ENCODE data around the gene PDGFD. TPM values are rescaled to one million over a fixed set of nuclear protein-coding genes. Genes with fewer than 3 reads are reported as not detected.

The PDGFD gene
- total and polyA plus RNA-seq, 4 experiments from 2014 or later, result 0.10 TPM; not detected in 3

- Histone ChIP-seq H3K4me1 (ENCODE audit: insufficient read depth, low read length) (no peaks in the 10 kb centered on the region), H3K9me3 (ENCODE audit: control insufficient read depth in 1 of 2, low read length in 2 of 2) (no peaks in the 10 kb centered on the region), H3K4me3 (ENCODE audit: low read length in 2 of 2) (no peak overlapping the region), H3K27me3 (ENCODE audit: insufficient read depth, low read length) (no peaks in the 10 kb centered on the region), H3K36me3 (ENCODE audit: insufficient read depth, low read length) (no peaks in the 10 kb centered on the region), H3K27ac (ENCODE audit: low read depth, low read length) (no peak overlapping the region)
- Mint-ChIP-seq H3K4me3 (no peak overlapping the region), H3K27me3 (peaks cover 3 to 4% of the 10 kb centered on the region in 2 donors), H3K36me3 (no peaks in the 10 kb centered on the region), H3K9me3 (peaks cover 0 to 5% (median 0%) of the 10 kb centered on the region in 8 donors), H3K4me1 (no peaks in the 10 kb centered on the region), H3K27ac (no peak overlapping the region)
- intact Hi-C loops (cut with micrococcal nuclease), result no loop called here
- POLR2A ChIA-PET (ENCODE audit: partially characterized antibody), result no interaction called here
- DNase-seq, result no peak
- CTCF ChIA-PET (ENCODE audit: partially characterized antibody), result no interaction called here
Measured at GRCh38 chr11:104093426-104094280, 70.3 kb downstream of the PDGFD start.

- Mint-ChIP-seq H3K27ac (no peak overlapping the region), H3K4me1 (no peaks in the 10 kb centered on the region), H3K4me3 (no peak overlapping the region), H3K36me3 (no peaks in the 10 kb centered on the region), H3K9me3 (peaks cover 0 to 3% (median 0%) of the 10 kb centered on the region in 8 donors), H3K27me3 (peaks cover 0 to 2% of the 10 kb centered on the region in 2 donors)
- H3K27ac ChIP-seq (ENCODE audit: low read depth, low read length), result no peak overlapping the region
- H3K4me3 ChIP-seq (ENCODE audit: low read length in 2 of 2), result no peak overlapping the region
- H3K9me3 ChIP-seq (ENCODE audit: control insufficient read depth in 1 of 2, low read length in 2 of 2), result no peaks in the 10 kb centered on the region
- intact Hi-C loops (cut with micrococcal nuclease), result no loop called here
- POLR2A ChIA-PET (ENCODE audit: partially characterized antibody), result no interaction called here
- no peaks in the 10 kb centered on the region for H3K4me1 ChIP-seq (ENCODE audit: insufficient read depth, low read length)
- DNase-seq, result no peak
- CTCF ChIA-PET (ENCODE audit: partially characterized antibody), result no interaction called here
- H3K27me3 ChIP-seq (ENCODE audit: insufficient read depth, low read length), result no peaks in the 10 kb centered on the region
- no peaks in the 10 kb centered on the region for H3K36me3 ChIP-seq (ENCODE audit: insufficient read depth, low read length)
Measured at GRCh38 chr11:104092744-104093143, 71.2 kb downstream of the PDGFD start.

- Mint-ChIP-seq H3K36me3 (no peaks in the 10 kb centered on the region), H3K4me1 (no peaks in the 10 kb centered on the region), H3K4me3 (no peak overlapping the region), H3K27me3 (peaks cover 0 to 2% of the 10 kb centered on the region in 2 donors), H3K27ac (no peak overlapping the region), H3K9me3 (peaks cover 0 to 2% (median 0%) of the 10 kb centered on the region in 8 donors)
- DNase-seq, result no peak
- ChIA-PET POLR2A (ENCODE audit: partially characterized antibody) (no interaction called here), CTCF (ENCODE audit: partially characterized antibody) (no interaction called here)
- H3K27me3 ChIP-seq (ENCODE audit: insufficient read depth, low read length), result no peaks in the 10 kb centered on the region
- no peak overlapping the region for H3K27ac ChIP-seq (ENCODE audit: low read depth, low read length)
- no peak overlapping the region for H3K4me3 ChIP-seq (ENCODE audit: low read length in 2 of 2)
- H3K4me1 ChIP-seq (ENCODE audit: insufficient read depth, low read length), result no peaks in the 10 kb centered on the region
- no peaks in the 10 kb centered on the region for H3K36me3 ChIP-seq (ENCODE audit: insufficient read depth, low read length)
- no peaks in the 10 kb centered on the region for H3K9me3 ChIP-seq (ENCODE audit: control insufficient read depth in 1 of 2, low read length in 2 of 2)
- intact Hi-C loops (cut with micrococcal nuclease), result no loop called here
Measured at GRCh38 chr11:104091281-104092096, 72.5 kb downstream of the PDGFD start.

GRCh38 chr11:104090767-104091166 lies 73.2 kb downstream of the PDGFD start:
- intact Hi-C loops (cut with micrococcal nuclease), result no loop called here
- no peak overlapping the region for H3K27ac Mint-ChIP-seq
- H3K4me1 ChIP-seq (ENCODE audit: insufficient read depth, low read length), result no peaks in the 10 kb centered on the region
- H3K36me3 Mint-ChIP-seq, result no peaks in the 10 kb centered on the region
- H3K9me3 Mint-ChIP-seq, result peaks cover 0 to 2% (median 0%) of the 10 kb centered on the region in 8 donors
- no peaks in the 10 kb centered on the region for H3K4me1 Mint-ChIP-seq
- H3K27ac ChIP-seq (ENCODE audit: low read depth, low read length), result no peak overlapping the region
- CTCF ChIA-PET (ENCODE audit: partially characterized antibody), result no interaction called here
- no peaks in the 10 kb centered on the region for H3K9me3 ChIP-seq (ENCODE audit: control insufficient read depth in 1 of 2, low read length in 2 of 2)
- H3K4me3 ChIP-seq (ENCODE audit: low read length in 2 of 2), result no peak overlapping the region
- POLR2A ChIA-PET (ENCODE audit: partially characterized antibody), result no interaction called here
- no peaks in the 10 kb centered on the region for H3K27me3 ChIP-seq (ENCODE audit: insufficient read depth, low read length)
- no peaks in the 10 kb centered on the region for H3K36me3 ChIP-seq (ENCODE audit: insufficient read depth, low read length)
- no peak for DNase-seq
- H3K27me3 Mint-ChIP-seq, result peaks cover 0 to 2% of the 10 kb centered on the region in 2 donors
- no peak overlapping the region for H3K4me3 Mint-ChIP-seq

- no peak for DNase-seq
Measured at GRCh38 chr11:104089481-104089880, 74.5 kb downstream of the PDGFD start.

GRCh38 chr11:104086621-104087020 lies 77.3 kb downstream of the PDGFD start:
- H3K36me3 ChIP-seq (ENCODE audit: insufficient read depth, low read length), result no peaks in the 10 kb centered on the region
- intact Hi-C loops (cut with micrococcal nuclease), result no loop called here
- POLR2A ChIA-PET (ENCODE audit: partially characterized antibody), result no interaction called here
- Mint-ChIP-seq H3K9me3 (no peaks in the 10 kb centered on the region), H3K27ac (no peak overlapping the region), H3K4me1 (no peaks in the 10 kb centered on the region), H3K4me3 (no peak overlapping the region), H3K36me3 (no peaks in the 10 kb centered on the region), H3K27me3 (no peaks in the 10 kb centered on the region)
- no peak overlapping the region for H3K4me3 ChIP-seq (ENCODE audit: low read length in 2 of 2)
- no peaks in the 10 kb centered on the region for H3K27me3 ChIP-seq (ENCODE audit: insufficient read depth, low read length)
- no peaks in the 10 kb centered on the region for H3K4me1 ChIP-seq (ENCODE audit: insufficient read depth, low read length)
- CTCF ChIA-PET (ENCODE audit: partially characterized antibody), result no interaction called here
- H3K27ac ChIP-seq (ENCODE audit: low read depth, low read length), result no peak overlapping the region
- no peak for DNase-seq
- H3K9me3 ChIP-seq (ENCODE audit: control insufficient read depth in 1 of 2, low read length in 2 of 2), result no peaks in the 10 kb centered on the region

More at GRCh38 chr11:104089481-104089880, 74.5 kb downstream of the PDGFD start:
- H3K27me3 Mint-ChIP-seq, result no peaks in the 10 kb centered on the region
- no peaks in the 10 kb centered on the region for H3K9me3 Mint-ChIP-seq
- H3K4me3 Mint-ChIP-seq, result no peak overlapping the region
- no peak overlapping the region for H3K27ac Mint-ChIP-seq
- no peaks in the 10 kb centered on the region for H3K27me3 ChIP-seq (ENCODE audit: insufficient read depth, low read length)
- no peaks in the 10 kb centered on the region for H3K36me3 Mint-ChIP-seq
- no peak overlapping the region for H3K27ac ChIP-seq (ENCODE audit: low read depth, low read length)
- intact Hi-C loops (cut with micrococcal nuclease), result no loop called here
- H3K9me3 ChIP-seq (ENCODE audit: control insufficient read depth in 1 of 2, low read length in 2 of 2), result no peaks in the 10 kb centered on the region
- CTCF ChIA-PET (ENCODE audit: partially characterized antibody), result no interaction called here
- no peaks in the 10 kb centered on the region for H3K36me3 ChIP-seq (ENCODE audit: insufficient read depth, low read length)
- no peak overlapping the region for H3K4me3 ChIP-seq (ENCODE audit: low read length in 2 of 2)
- no peaks in the 10 kb centered on the region for H3K4me1 ChIP-seq (ENCODE audit: insufficient read depth, low read length)
- no peaks in the 10 kb centered on the region for H3K4me1 Mint-ChIP-seq
- POLR2A ChIA-PET (ENCODE audit: partially characterized antibody), result no interaction called here

- H3K27ac ChIP-seq (ENCODE audit: low read depth, low read length), result no peak overlapping the region
- POLR2A ChIA-PET (ENCODE audit: partially characterized antibody), result no interaction called here
- no peaks in the 10 kb centered on the region for H3K4me1 Mint-ChIP-seq
- no peaks in the 10 kb centered on the region for H3K27me3 Mint-ChIP-seq
- CTCF ChIA-PET (ENCODE audit: partially characterized antibody), result no interaction called here
- no peak overlapping the region for H3K4me3 Mint-ChIP-seq
- no peaks in the 10 kb centered on the region for H3K9me3 ChIP-seq (ENCODE audit: control insufficient read depth in 1 of 2, low read length in 2 of 2)
- H3K27ac Mint-ChIP-seq, result no peak overlapping the region
- no peaks in the 10 kb centered on the region for H3K27me3 ChIP-seq (ENCODE audit: insufficient read depth, low read length)
- H3K9me3 Mint-ChIP-seq, result no peaks in the 10 kb centered on the region
- no peaks in the 10 kb centered on the region for H3K4me1 ChIP-seq (ENCODE audit: insufficient read depth, low read length)
- intact Hi-C loops (cut with micrococcal nuclease), result no loop called here
- no peaks in the 10 kb centered on the region for H3K36me3 Mint-ChIP-seq
- DNase-seq, result no peak
- H3K36me3 ChIP-seq (ENCODE audit: insufficient read depth, low read length), result no peaks in the 10 kb centered on the region
- no peak overlapping the region for H3K4me3 ChIP-seq (ENCODE audit: low read length in 2 of 2)
Measured at GRCh38 chr11:104078995-104079394, 85.0 kb downstream of the PDGFD start.

All from CD4-positive, alpha-beta memory T cell (primary cell).